Mononuclear cell (primary cell): ENCODE results near the gene KIF13A. TPM values are rescaled to one million over a fixed set of nuclear protein-coding genes. Genes with fewer than 3 reads are reported as not detected.
"Not testable (repeated sequence)": the region's sequence is repeated elsewhere in the genome, so short reads cannot be mapped to it uniquely, and the experiment has no call there.

Source experiments
- H3K27me3 ChIP-seq: 2 replicates; pipeline ENCODE4 v1.6.0; 2011; ENCODE audit warnings: low read length, control low read depth; ENCODE audit not compliant: insufficient read depth
- H3K4me1 ChIP-seq: 2 replicates; pipeline ENCODE4 v1.5.1; 2011; ENCODE audit warnings: mild to moderate bottlenecking, low read length, control low read depth; ENCODE audit not compliant: insufficient read depth
- H3K4me3 ChIP-seq: 2 replicates; pipeline ENCODE4 v1.5.1; 2011; ENCODE audit warnings: mild to moderate bottlenecking, low read length, moderate library complexity
- H3K9me3 ChIP-seq: 2 replicates; pipeline ENCODE4 v1.5.1; 2011; ENCODE audit warnings: low read depth, mild to moderate bottlenecking, control low read depth, low read length
- total RNA-seq: library from RNA; depleted of rRNA; stranded (reverse); fragments of >200 nt; gene quantifications from one replicate; pipeline ENCODE4 v1.2.3, GENCODE V29; 2012

Gene KIF13A
- total RNA-seq, 1 donor: 18.1 TPM

- Histone ChIP-seq H3K27me3 (peaks cover 2% of the 10 kb centered on the region), H3K9me3 (no peaks in the 10 kb centered on the region), H3K4me1 (peaks cover 54% of the 10 kb centered on the region), H3K4me3 (no peak overlapping the region)
Observed at GRCh38 chr6:17984812-17985670, 2.4 kb downstream of the KIF13A start.

DNA sequence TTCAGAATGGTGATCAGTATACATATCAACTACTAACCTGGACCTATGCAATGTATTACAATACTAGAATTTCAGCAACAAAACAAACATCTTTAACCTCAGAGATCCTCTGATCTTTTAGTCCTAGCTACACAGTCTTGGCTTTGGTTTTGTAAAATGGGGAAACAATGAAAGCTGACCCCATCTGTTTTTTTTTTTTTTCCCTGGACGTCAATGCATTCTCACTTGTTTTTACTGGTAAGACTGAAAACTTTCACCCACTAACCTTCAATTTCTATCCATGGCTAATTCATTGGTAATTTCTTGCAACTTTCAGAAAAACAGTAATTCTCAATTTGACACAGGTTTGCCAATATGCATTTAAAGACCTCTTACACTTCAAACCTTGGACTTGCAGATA is 3.0 kb downstream of the KIF13A start:
- Histone ChIP-seq H3K27me3 (peaks cover 2% of the 10 kb centered on the region), H3K4me3 (no peak overlapping the region), H3K9me3 (no peaks in the 10 kb centered on the region), H3K4me1 (peaks cover 54% of the 10 kb centered on the region)

DNA sequence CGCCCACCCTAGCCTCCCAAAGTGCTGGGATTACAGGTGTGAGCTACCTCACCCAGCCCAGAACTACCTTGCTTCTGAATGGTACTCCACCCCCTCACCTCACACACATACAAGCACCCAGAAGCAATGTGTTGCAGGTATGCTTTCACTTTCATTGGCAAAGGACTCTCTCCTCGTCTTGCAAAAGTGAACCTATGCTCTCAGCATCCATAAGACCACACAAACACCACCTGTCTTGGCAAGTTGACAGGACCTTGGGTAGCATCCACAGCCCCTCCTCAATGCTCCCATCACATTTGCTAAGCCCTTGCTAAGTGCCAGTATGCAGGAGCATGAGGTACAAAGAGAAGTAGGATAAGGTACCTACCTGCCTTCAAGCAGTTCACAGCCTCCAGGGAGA is 3.7 kb downstream of the KIF13A start:
- H3K4me1 ChIP-seq: peaks cover 48% of the 10 kb centered on the region
- no peaks in the 10 kb centered on the region for H3K9me3 ChIP-seq

DNA sequence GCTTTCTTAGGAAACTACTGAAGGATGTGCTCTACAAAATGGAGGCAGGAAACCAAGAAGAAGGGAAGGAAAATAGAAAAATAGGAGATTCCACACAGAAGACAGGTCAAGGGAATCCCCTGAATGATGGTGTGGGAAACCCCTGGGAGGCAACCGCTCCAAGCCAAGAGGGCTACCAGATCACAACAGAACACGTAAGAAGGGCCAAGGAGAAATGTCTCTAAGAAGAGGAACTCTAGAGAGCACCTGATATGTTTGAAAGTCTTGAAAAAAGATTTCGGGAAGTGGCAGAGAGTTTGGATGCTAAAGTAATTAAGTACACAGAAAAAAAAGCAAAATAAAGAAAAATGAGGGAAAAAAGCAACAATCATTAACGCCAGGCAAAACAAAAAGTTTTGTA is 7.1 kb downstream of the KIF13A start:
- H3K4me1 ChIP-seq: peaks cover 25% of the 10 kb centered on the region
- H3K27me3 ChIP-seq: peaks cover 2% of the 10 kb centered on the region
- no peaks in the 10 kb centered on the region for H3K9me3 ChIP-seq
- no peak overlapping the region for H3K4me3 ChIP-seq

More for the DNA sequence above, 3.7 kb downstream of the KIF13A start:
- H3K27me3 ChIP-seq: peaks cover 2% of the 10 kb centered on the region
- no peak overlapping the region for H3K4me3 ChIP-seq

DNA sequence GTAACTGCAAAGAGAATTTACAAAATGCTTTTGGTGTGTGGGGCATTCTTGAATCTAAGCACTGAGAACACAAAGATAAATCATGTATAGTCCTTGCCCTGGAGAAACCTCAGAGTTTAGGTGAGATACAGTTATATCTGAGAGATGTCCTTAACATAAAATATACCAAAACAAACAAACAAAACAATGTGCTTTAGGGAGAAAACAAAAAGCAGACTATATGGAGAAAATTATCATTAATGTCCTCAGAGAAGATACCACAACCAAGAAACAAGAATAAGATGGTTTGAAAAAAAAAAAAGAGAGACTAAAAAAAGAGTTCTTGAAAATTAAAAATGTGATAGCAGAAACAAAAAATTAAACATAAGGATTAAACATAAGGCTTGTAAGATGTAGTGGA is 8.0 kb downstream of the KIF13A start:
- peaks cover 16% of the 10 kb centered on the region for H3K4me1 ChIP-seq
- no peaks in the 10 kb centered on the region for H3K9me3 ChIP-seq
- H3K4me3 ChIP-seq: no peak overlapping the region
- H3K27me3 ChIP-seq: peaks cover 2% of the 10 kb centered on the region

DNA sequence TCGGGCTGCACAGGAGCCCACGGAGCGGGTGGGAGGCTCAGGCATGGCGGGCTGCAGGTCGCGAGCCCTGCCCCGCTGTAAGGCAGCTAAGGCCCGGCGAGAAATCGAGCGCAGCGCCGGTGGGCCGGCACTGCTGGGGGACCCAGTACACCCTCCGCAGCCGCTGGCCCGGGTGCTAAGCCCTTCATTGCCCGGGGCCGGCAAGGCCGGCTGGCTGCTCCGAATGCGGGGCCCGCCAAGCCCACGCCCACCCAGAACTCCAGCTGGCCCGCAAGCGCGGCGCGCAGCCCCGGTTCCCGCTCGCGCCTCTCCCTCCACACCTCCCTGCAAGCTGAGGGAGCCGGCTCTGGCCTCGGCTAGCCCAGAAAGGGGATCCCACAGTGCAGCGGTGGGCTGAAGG is 11.2 kb downstream of the KIF13A start:
- H3K4me1 ChIP-seq: peaks cover 12% of the 10 kb centered on the region
- not testable (repeated sequence) for H3K9me3 ChIP-seq, H3K27me3 ChIP-seq, H3K4me3 ChIP-seq

DNA sequence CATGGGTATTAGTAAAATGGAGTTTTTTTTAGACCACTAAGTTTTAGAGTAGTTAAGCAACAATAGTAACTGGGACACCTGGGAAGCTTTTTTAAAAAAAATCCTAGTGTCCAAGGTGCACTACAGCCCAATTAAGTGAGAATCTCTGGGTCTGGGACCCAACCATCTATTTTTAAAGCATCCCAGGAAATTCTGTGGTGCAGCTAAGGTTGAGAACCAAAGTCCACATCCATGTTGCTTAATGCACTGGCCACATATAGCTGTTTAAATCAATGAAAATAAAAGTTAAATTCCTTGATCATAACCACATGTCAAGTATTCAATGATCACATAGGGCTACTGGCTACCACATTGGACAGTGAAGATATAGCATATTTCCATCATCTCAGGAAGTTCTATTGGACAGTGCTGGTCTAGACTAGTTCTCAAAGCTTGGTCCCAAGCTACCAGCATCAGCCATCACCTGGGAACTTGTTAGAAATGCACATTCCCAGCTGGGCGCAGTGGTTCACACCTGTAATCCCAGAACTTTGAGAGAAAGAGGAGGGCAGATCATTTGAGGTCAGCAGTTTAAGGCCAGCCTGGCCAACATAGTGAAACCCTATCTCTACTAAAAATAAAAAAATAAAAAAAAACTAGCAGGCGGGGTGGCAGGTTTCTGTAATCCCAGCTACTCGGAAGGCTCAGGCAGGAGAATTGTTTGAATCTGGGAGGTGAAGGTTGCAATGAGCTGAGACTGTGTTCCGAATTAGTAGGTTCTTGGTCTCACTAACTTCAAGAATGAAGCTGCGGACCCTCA is 12.7 kb downstream of the KIF13A start:
- H3K27me3 ChIP-seq: no peaks in the 10 kb centered on the region
- no peak overlapping the region for H3K4me3 ChIP-seq
- peaks cover 9% of the 10 kb centered on the region for H3K4me1 ChIP-seq

GRCh38 chr6:17972978-17973622 is 14.3 kb downstream of the KIF13A start:
- Histone ChIP-seq H3K4me1 (peaks cover 9% of the 10 kb centered on the region), H3K27me3 (no peaks in the 10 kb centered on the region), H3K4me3 (no peak overlapping the region), H3K9me3 (no peaks in the 10 kb centered on the region)

More for the DNA sequence above, 12.7 kb downstream of the KIF13A start:
- H3K9me3 ChIP-seq: no peaks in the 10 kb centered on the region

- Histone ChIP-seq H3K4me3 (no peak overlapping the region), H3K9me3 (no peaks in the 10 kb centered on the region), H3K27me3 (no peaks in the 10 kb centered on the region), H3K4me1 (peaks cover 9% of the 10 kb centered on the region)
Observed at GRCh38 chr6:17972074-17972952, 15.1 kb downstream of the KIF13A start.

GRCh38 chr6:17971128-17972073 is 16.0 kb downstream of the KIF13A start:
- Histone ChIP-seq H3K9me3 (no peaks in the 10 kb centered on the region), H3K4me3 (no peak overlapping the region), H3K27me3 (no peaks in the 10 kb centered on the region), H3K4me1 (peaks cover 9% of the 10 kb centered on the region)

DNA sequence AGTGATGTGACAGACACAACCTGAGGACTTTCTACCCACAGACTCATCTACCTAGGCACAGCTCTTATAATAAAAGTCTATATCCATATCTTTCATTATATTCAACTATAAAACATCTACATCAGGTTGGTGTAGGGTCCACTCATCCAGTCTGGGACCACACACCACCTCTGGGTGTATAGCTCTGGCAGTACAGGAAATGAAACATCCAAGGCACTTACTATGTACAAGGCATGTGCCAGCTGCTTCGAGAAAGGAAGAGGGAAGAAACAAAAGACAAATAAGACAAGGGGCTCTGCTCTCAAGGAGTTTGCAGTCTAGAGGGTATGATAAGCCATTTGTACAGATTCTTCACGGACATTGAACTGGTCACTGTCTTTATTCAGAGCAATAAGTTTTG is 18.6 kb downstream of the KIF13A start:
- Histone ChIP-seq H3K9me3 (no peaks in the 10 kb centered on the region), H3K4me1 (peaks cover 9% of the 10 kb centered on the region), H3K4me3 (no peak overlapping the region), H3K27me3 (no peaks in the 10 kb centered on the region)

DNA sequence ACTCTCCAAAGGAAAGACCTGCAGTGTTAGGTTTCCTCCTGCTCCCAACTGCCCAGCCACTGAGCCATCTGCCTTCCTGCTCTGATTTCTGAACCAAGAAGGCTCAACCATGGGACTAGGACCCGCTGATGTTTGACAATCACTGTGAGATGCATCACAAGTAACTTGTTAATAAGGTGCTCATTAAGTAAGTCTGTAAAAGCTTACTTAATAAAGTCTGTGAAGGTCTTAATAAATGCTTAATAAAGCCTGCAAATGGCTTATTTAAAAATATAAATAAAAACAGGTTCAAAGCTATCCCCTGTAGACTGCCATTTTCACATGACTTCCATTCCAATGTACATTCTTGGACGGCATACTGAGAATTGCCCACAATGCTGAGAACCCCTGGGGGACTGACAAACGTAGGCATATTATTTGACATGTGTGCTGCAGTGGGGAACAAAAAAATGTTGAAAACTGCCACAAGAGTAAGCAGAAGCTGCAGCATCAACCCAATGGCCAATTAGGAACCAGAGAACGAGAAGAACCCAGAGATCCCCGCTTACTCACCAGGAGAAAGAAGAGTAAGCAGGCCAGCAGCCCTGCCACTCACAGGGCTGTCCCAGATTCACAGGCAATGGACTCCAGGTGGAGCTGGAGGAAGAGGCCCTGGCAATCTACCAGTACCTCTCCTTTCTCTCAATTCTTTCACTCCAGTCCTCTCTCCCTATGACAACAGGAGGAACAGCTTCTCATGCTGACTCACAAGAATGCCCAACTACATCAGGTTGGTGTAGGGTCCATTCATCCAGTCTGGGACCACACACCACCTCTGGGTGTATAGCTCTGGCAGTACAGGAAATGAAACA is 19.5 kb downstream of the KIF13A start:
- peaks cover 7% of the 10 kb centered on the region for H3K4me1 ChIP-seq
- no peaks in the 10 kb centered on the region for H3K9me3 ChIP-seq
- no peak overlapping the region for H3K4me3 ChIP-seq
- H3K27me3 ChIP-seq: no peaks in the 10 kb centered on the region

GRCh38 chr6:17966451-17966850 is 21.0 kb downstream of the KIF13A start:
- Histone ChIP-seq H3K27me3 (no peaks in the 10 kb centered on the region), H3K4me1 (peaks cover 6% of the 10 kb centered on the region), H3K9me3 (no peaks in the 10 kb centered on the region), H3K4me3 (no peak overlapping the region)
